Keratinocyte (primary cell): Measurements from ENCODE around the gene ZNF205. TPM values are rescaled to one million over a fixed set of nuclear protein-coding genes. Genes with fewer than 3 reads are reported as not detected.
"Not testable (repeated sequence)": the region's sequence is repeated elsewhere in the genome, so short reads cannot be mapped to it uniquely, and the experiment has no call there.

Source experiments
- DNase-seq: peaks from one replicate; pipeline ENCODE4 v3.0.0-alpha.2; 2011; ENCODE audit warnings: low read depth, missing footprints, low spot score
- FAIRE-seq: peaks from 2 replicates; lab custom pipeline; 2011; peaks lifted over from hg19 to GRCh38; lab: Jason Lieb, UNC
- H2AFZ ChIP-seq: 2 replicates; pipeline ENCODE4 v1.6.0; 2012; ENCODE audit warnings: low read length, control low read depth, inconsistent platforms; ENCODE audit not compliant: control insufficient read depth
- H3K27ac ChIP-seq: 2 replicates; pipeline ENCODE4 v1.5.1; 2011; ENCODE audit warnings: low read length; ENCODE audit not compliant: control insufficient read depth, insufficient read depth
- H3K27me3 ChIP-seq: 3 replicates; pipeline ENCODE4 v1.6.0; 2011; ENCODE audit warnings: low read length; ENCODE audit not compliant: control insufficient read depth, insufficient read depth; ENCODE audit errors: extremely low read depth
- H3K36me3 ChIP-seq, 2 experiments: 2 replicates in 1 of 2; 3 replicates in 1 of 2; pipeline ENCODE4 v1.5.1; 2011; ENCODE audit warnings: low read length in 2 of 2, mild to moderate bottlenecking in 1 of 2; ENCODE audit not compliant: control insufficient read depth in 2 of 2, insufficient read depth in 2 of 2; ENCODE audit errors: extremely low read depth in 1 of 2
- H3K4me1 ChIP-seq: 3 replicates; pipeline ENCODE4 v1.5.1; 2011; ENCODE audit warnings: low read length; ENCODE audit not compliant: control insufficient read depth, insufficient read depth; ENCODE audit errors: extremely low read depth
- H3K4me2 ChIP-seq: 3 replicates; pipeline ENCODE4 v1.6.0; 2011; ENCODE audit warnings: low read depth, low read length; ENCODE audit not compliant: control insufficient read depth, insufficient read depth; ENCODE audit errors: extremely low read depth
- H3K4me3 ChIP-seq, 3 experiments: fragments of 200-600 bp in 1 of 3; sonication (generic) in 1 of 3; 2 replicates in 2 of 3; 3 replicates in 1 of 3; pipeline ENCODE4 v1.5.1; 2011 to 2016; ENCODE audit warnings: low read length in 3 of 3, mild to moderate bottlenecking in 3 of 3, control low read depth in 2 of 3, inconsistent platforms in 1 of 3, low read depth in 1 of 3, mixed read lengths in 1 of 3, mixed run types in 1 of 3, moderate library complexity in 1 of 3; ENCODE audit not compliant: control insufficient read depth in 2 of 3, insufficient read depth in 2 of 3; ENCODE audit errors: extremely low read depth in 1 of 3
- H3K79me2 ChIP-seq: 2 replicates; pipeline ENCODE4 v1.6.0; 2012; ENCODE audit warnings: low read length; ENCODE audit not compliant: control insufficient read depth, insufficient read depth
- H3K9ac ChIP-seq: 3 replicates; pipeline ENCODE4 v1.6.0; 2011; ENCODE audit warnings: low read length; ENCODE audit not compliant: control insufficient read depth, insufficient read depth; ENCODE audit errors: extremely low read depth
- H3K9me1 ChIP-seq: 3 replicates; pipeline ENCODE4 v1.6.0; 2011; ENCODE audit warnings: low read length; ENCODE audit not compliant: control insufficient read depth, insufficient read depth; ENCODE audit errors: extremely low read depth
- H3K9me3 ChIP-seq: 2 replicates; pipeline ENCODE4 v1.5.1; 2012; ENCODE audit warnings: low read depth, low read length; ENCODE audit not compliant: control insufficient read depth
- H4K20me1 ChIP-seq: 3 replicates; pipeline ENCODE4 v1.6.0; 2011; ENCODE audit warnings: low read length; ENCODE audit not compliant: control insufficient read depth, insufficient read depth; ENCODE audit errors: extremely low read depth
- EZH2 ChIP-seq: IDR thresholded peaks from one replicate; pipeline ENCODE4 v1.6.1; 2012; ENCODE audit warnings: inconsistent platforms, mild to moderate bottlenecking, low read length, moderate library complexity
- dilution Hi-C: fragments of 300-500 bp; cut with MboI; formaldehyde crosslinking; loops from one replicate; pipeline ENCODE4 v1.7.0; 2020; ENCODE audit warnings: low sequenced_read_pairs; ENCODE audit not compliant: extremely low pct_ligation_motif_present
- polyA plus RNA-seq, 5 experiments: library from polyadenylated mRNA; depleted of rRNA in 3 of 5; stranded (reverse) in 3 of 5; stranded (forward) in 1 of 5; unstranded in 1 of 5; fragments of >200 nt; gene quantifications; 1 replicate in 1 of 5; 2 replicates in 3 of 5; 3 replicates in 1 of 5; pipeline versions ENCODE4 v1.2.1 to v1.2.3, GENCODE V29; 2011 to 2012; ENCODE audit warnings: missing spikeins in 2 of 5, low read depth in 1 of 5, low replicate concordance in 1 of 5
- TF ChIP-seq, protein P1 (sequence below), 3 experiments: IDR thresholded peaks in 1 of 3; conservative IDR thresholded peaks in 1 of 3; optimal IDR thresholded peaks in 1 of 3; 2 replicates in 2 of 3; 3 replicates in 1 of 3; pipeline versions ENCODE3 to v1.5.1; 2011; ENCODE audit warnings: low read length in 3 of 3, mild to moderate bottlenecking in 3 of 3, moderate library complexity in 2 of 3, control low read depth in 1 of 3, inconsistent platforms in 1 of 3; ENCODE audit not compliant: insufficient read depth in 2 of 3; ENCODE audit errors: extremely low read depth in 1 of 3

The ZNF205 gene
- polyA plus RNA-seq, 1 donor (not counting 4 experiments of a cell fraction or from before 2014, with no cell fraction given): 6.0 TPM

DNA sequence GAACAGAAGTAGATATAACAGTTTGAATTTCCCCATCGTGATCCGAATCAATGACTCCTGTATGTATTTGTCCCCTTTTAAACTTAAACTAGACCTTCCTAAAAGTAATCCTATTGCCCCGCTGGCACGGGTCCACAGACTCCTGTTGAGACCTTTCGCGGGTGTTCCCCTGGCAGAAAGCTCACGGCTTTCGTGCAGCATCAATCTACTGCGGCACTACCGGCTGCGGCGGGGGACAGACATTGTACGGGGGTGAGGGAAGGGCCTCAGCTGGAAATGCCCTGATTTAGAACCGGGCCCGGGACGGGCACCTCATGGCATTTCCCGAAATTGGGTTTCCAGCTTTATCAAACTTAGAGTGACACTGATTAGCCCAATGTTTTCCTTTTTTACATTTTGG, 32.4 kb upstream of the ZNF205 start:
- no peak overlapping the region for H3K27ac ChIP-seq
- no peaks in the 10 kb centered on the region for H3K9me3 ChIP-seq
- TF ChIP-seq, protein P1, sequence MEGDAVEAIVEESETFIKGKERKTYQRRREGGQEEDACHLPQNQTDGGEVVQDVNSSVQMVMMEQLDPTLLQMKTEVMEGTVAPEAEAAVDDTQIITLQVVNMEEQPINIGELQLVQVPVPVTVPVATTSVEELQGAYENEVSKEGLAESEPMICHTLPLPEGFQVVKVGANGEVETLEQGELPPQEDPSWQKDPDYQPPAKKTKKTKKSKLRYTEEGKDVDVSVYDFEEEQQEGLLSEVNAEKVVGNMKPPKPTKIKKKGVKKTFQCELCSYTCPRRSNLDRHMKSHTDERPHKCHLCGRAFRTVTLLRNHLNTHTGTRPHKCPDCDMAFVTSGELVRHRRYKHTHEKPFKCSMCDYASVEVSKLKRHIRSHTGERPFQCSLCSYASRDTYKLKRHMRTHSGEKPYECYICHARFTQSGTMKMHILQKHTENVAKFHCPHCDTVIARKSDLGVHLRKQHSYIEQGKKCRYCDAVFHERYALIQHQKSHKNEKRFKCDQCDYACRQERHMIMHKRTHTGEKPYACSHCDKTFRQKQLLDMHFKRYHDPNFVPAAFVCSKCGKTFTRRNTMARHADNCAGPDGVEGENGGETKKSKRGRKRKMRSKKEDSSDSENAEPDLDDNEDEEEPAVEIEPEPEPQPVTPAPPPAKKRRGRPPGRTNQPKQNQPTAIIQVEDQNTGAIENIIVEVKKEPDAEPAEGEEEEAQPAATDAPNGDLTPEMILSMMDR (optimal IDR thresholded peaks at IDR 0.05 in 1 of 3, IDR thresholded peaks at IDR 0.05 in 1 of 3, conservative IDR thresholded peaks at IDR 0.05 in 1 of 3; ENCODE audit: extremely low read depth in 1 of 3, insufficient read depth in 2 of 3, low read length in 3 of 3): no peak
- TF ChIP-seq EZH2: peak; percentile 24
- no peaks in the 10 kb centered on the region for H4K20me1 ChIP-seq
- H2AFZ ChIP-seq: no peak overlapping the region
- no peak overlapping the region for H3K4me2 ChIP-seq
- dilution Hi-C loops: no loop called here
- H3K9ac ChIP-seq: no peak overlapping the region
- H3K27me3 ChIP-seq: peaks cover 29% of the 10 kb centered on the region
- no peaks in the 10 kb centered on the region for H3K36me3 ChIP-seq
- H3K9me1 ChIP-seq: no peaks in the 10 kb centered on the region
- DNase-seq (no peak), FAIRE-seq (no peak)
- no peaks in the 10 kb centered on the region for H3K4me1 ChIP-seq
- H3K79me2 ChIP-seq: no peaks in the 10 kb centered on the region
- H3K4me3 ChIP-seq: no peak overlapping the region

DNA sequence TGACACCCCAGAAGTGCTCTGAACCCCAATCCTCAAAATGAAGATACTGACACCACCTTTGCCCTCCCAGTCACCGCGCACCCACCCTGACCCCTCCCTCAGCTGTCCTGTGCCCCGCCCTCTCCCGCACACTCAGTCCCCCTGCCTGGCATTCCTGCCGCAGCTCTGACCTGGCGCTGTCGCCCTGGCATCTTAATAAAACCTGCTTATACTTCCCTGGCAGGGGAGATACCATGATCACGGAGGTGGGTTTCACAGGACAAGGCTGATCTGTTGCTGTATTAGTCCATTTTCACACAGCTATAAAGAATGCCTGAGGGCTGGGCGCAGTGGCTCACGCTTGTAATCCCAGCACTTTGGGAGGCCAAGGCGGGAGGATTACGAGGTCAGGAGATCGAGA, 30.4 kb upstream of the ZNF205 start:
- H3K36me3 ChIP-seq, FAIRE-seq, H3K79me2 ChIP-seq, H2AFZ ChIP-seq, H3K4me3 ChIP-seq, H4K20me1 ChIP-seq, dilution Hi-C loops, H3K9me3 ChIP-seq, H3K27ac ChIP-seq, H3K4me2 ChIP-seq, H3K9me1 ChIP-seq, H3K9ac ChIP-seq, DNase-seq, H3K4me1 ChIP-seq: not testable (repeated sequence)
- H3K27me3 ChIP-seq: peaks cover 32% of the 10 kb centered on the region

DNA sequence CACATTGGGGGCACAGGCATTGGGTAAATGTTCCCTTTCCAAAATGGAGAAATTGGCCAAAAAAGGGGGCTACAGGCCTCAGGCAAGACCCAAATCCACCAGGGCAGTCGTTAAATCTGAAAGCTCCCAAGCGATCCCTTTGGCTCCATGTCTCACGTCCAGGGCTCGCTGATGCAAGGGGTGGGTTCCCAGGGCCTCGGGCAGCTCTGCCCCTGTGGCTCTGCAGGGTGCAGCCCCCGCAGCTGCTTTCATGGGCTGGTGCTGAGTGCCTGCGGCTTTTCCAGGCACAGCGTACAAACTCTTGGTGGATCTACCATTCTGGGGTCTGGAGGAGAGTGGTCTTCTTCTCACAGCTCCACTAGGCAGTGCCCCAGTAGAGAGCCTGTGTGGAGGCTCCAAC, 29.0 kb upstream of the ZNF205 start:
- H3K27ac ChIP-seq, H3K79me2 ChIP-seq, FAIRE-seq, H3K9ac ChIP-seq, H3K4me2 ChIP-seq, H4K20me1 ChIP-seq, H3K4me1 ChIP-seq, H3K36me3 ChIP-seq, H3K4me3 ChIP-seq, H3K9me3 ChIP-seq, H2AFZ ChIP-seq, dilution Hi-C loops, H3K9me1 ChIP-seq, DNase-seq: not testable (repeated sequence)
- peaks cover 29% of the 10 kb centered on the region for H3K27me3 ChIP-seq
